Spleen (tissue), 11 donors: Measurements from ENCODE around the gene MEF2C. TPM values are rescaled to one million over a fixed set of nuclear protein-coding genes. Genes with fewer than 3 reads are reported as not detected.
"Not testable (repeated sequence)": the region's sequence is repeated elsewhere in the genome, so short reads cannot be mapped to it uniquely, and the experiment has no call there.

Source experiments
- DNase-seq: peaks from one replicate; pipeline ENCODE4 v3.0.0-alpha.2; 2020
- H3K27ac ChIP-seq, 8 donors: fragments of 200-600 bp; sonication (generic) in 7 of 8; 1 replicate in 4 of 8; 2 replicates in 4 of 8; pipeline versions ENCODE4 v1.5.0 to v1.8.0; 2016 to 2021; ENCODE audit warnings: inconsistent platforms in 4 of 8, mild to moderate bottlenecking in 4 of 8, moderate library complexity in 1 of 8
- H3K27me3 ChIP-seq, 7 donors: fragments of 200-600 bp; sonication (generic) in 6 of 7; replicated peaks in 1 of 7; 1 replicate in 4 of 7; 2 replicates in 3 of 7; pipeline versions ENCODE4 v1.5.0 to v1.8.0; 2016 to 2021; ENCODE audit warnings: inconsistent platforms in 3 of 7, mild to moderate bottlenecking in 1 of 7
- H3K36me3 ChIP-seq, 6 donors: fragments of 200-600 bp; sonication (generic) in 5 of 6; 1 replicate in 4 of 6; 2 replicates in 2 of 6; pipeline versions ENCODE4 v1.5.0 to v1.8.0; 2016 to 2021; ENCODE audit warnings: inconsistent platforms in 2 of 6
- H3K4me1 ChIP-seq, 6 donors: fragments of 200-600 bp; sonication (generic) in 5 of 6; 1 replicate in 3 of 6; 2 replicates in 3 of 6; pipeline versions ENCODE4 v1.5.0 to v1.8.0; 2016 to 2021; ENCODE audit warnings: inconsistent platforms in 3 of 6
- H3K4me3 ChIP-seq, 8 donors: fragments of 200-600 bp; sonication (generic) in 7 of 8; 1 replicate in 4 of 8; 2 replicates in 4 of 8; pipeline versions ENCODE4 v1.5.0 to v1.8.0; 2016 to 2021; ENCODE audit warnings: inconsistent platforms in 4 of 8, mild to moderate bottlenecking in 4 of 8, moderate library complexity in 2 of 8
- H3K9me3 ChIP-seq, 8 donors: fragments of 200-600 bp; sonication (generic) in 7 of 8; 1 replicate in 4 of 8; 2 replicates in 4 of 8; pipeline versions ENCODE4 v1.5.0 to v1.8.0; 2016 to 2021; ENCODE audit warnings: inconsistent platforms in 4 of 8
- POLR2A ChIP-seq, 3 donors: fragments of 450-650 bp; IDR thresholded peaks; one replicate each; pipeline ENCODE4 v1.5.1; 2017; ENCODE audit warnings: antibody characterized with exemption in 3 of 3, mild to moderate bottlenecking in 1 of 3
- POLR2AphosphoS5 ChIP-seq, 3 donors: sonication (generic); formaldehyde crosslinking; IDR thresholded peaks; one replicate each; pipeline ENCODE4 v1.5.1; 2017; ENCODE audit warnings: antibody characterized with exemption in 3 of 3
- WGBS, 5 donors: extraction: QIAGEN DNeasy Blood & Tissue Kit in 3 of 5; methylation state at CpG; one replicate each; pipeline versions ENCODE4 v1.1.5 to v1.1.7; 2013 to 2018; 5-methylcytosine and 5-hydroxymethylcytosine counted together
- intact Hi-C: fragments of 100-400 bp; cut with DNase I; formaldehyde crosslinking; loops from one replicate; pipeline ENCODE4 v1.15.0; 2023; ENCODE audit warnings: low total_unique reads
- polyA plus RNA-seq, 3 donors: library from polyadenylated mRNA; stranded (reverse); fragments of 200-250 nt; gene quantifications; one replicate each; pipeline ENCODE4 v1.2.1, GENCODE V29; 2013
- total RNA-seq, 7 donors: library from RNA; depleted of rRNA in 3 of 7; stranded (reverse); fragments of >200 nt in 3 of 7; fragmentation: NEBNext Ultra II Directional in 4 of 7; extraction: Animal tissue kit (Norgen Biotek cat#: 25700) in 4 of 7; gene quantifications; one replicate each; pipeline versions ENCODE4 v1.1.0 to v1.2.1, GENCODE V29; 2016 to 2021
- TF ChIP-seq, protein P1 (sequence below), 11 experiments: fragments of 200-600 bp in 7 of 11; fragments of 450-650 bp in 4 of 11; sonication (generic) in 4 of 11; IDR thresholded peaks in 8 of 11; conservative IDR thresholded peaks in 3 of 11; 1 replicate in 7 of 11; 2 replicates in 4 of 11; pipeline versions ENCODE4 v1.4.0 to v1.8.0; 2016 to 2021; ENCODE audit warnings: antibody characterized with exemption in 11 of 11, inconsistent platforms in 4 of 11, mild to moderate bottlenecking in 1 of 11
- donor health status: healthy with polysubstance abuse.
- donor health status: DM: no; HTN: no; CAD: no; lungs with moderate emphysema.
- donor health status: DM: no; HTN: no; CAD: no.
- donor health status: Bipolar disorder and iron deficiency.
- donor health status: healthy.
- donor health status: DM: no; HTN: no; CAD: no.
- donor health status: DM: yes; HTN: yes; CAD: no.

Gene MEF2C
- total and polyA plus RNA-seq, 10 donors: 19.3 to 153 (median 120) TPM

DNA sequence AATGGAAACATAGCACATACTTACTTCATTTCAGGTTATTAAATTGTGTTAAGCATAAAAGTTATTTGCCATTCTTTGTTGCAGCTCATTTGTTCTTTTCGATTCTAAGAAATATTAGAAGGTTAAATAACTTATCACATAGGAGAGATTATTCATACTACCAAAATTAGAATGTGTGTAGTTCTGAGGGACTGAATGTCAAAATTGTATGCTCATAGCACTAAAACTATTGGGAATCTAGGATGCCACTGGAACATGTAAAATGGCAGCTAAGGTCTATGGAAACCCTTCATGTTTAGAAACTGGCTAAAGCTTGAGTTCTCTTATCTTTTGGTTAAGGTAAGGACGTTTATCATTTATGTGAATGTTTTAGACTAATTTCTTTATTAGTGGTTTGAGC, 21.5 kb upstream of the MEF2C start:
- H3K27ac ChIP-seq, intact Hi-C loops, H3K9me3 ChIP-seq, H3K4me1 ChIP-seq, H3K36me3 ChIP-seq, H3K4me3 ChIP-seq, H3K27me3 ChIP-seq, DNase-seq: not testable (repeated sequence)
- WGBS, 5 donors: 80 to 93% (median 89%) methylated on average over 2 of the region's 2 CpGs

DNA sequence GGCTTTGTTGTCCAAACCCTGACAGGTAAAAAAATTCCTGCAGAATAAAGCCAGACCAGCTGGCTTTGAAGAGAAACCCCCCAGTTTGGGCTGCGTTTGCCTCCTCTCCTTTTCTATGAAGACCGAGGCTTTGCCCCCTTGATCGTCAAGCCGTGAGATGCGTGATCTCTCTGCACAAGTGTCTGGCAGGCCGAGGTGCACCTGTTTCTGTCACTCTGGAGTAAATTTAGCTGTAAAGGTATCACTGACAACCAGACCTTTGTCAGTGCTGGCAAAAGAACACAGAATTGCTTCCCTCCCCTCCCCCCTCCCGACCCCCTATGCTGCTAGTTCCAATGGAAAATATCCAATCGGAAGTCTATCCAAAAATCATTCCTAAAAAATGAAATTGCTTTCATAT, 21.0 kb upstream of the MEF2C start:
- DNase-seq, H3K27me3 ChIP-seq, H3K36me3 ChIP-seq, intact Hi-C loops, H3K4me3 ChIP-seq, H3K9me3 ChIP-seq, H3K4me1 ChIP-seq, H3K27ac ChIP-seq: not testable (repeated sequence)
- 67 to 94% (median 87%) methylated on average over 1 to 2 of the region's 8 CpGs; no CpG with 5 or more reads in 2 of the 5 donors for WGBS, 5 donors

DNA sequence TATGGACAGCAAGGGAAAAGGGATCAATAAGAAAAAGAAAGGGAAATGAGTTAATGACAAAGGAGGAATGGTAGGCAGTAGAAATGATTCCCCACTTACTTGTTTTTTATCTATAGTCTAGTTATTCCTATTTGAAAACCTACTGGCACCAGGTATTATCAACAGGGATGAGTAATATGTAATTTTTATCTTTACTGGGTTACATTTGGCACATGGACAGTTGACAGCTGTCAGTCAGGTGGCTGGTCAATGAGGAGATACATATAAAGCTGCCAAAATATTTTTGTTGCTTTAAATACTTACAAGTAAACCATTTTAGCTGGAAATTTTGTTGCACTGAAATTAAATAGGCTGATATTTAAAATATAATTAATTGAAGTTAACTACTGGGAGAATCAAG, 18.1 kb upstream of the MEF2C start:
- intact Hi-C loops, DNase-seq, H3K4me1 ChIP-seq, H3K4me3 ChIP-seq, H3K9me3 ChIP-seq, H3K27ac ChIP-seq, H3K27me3 ChIP-seq, H3K36me3 ChIP-seq: not testable (repeated sequence)

DNA sequence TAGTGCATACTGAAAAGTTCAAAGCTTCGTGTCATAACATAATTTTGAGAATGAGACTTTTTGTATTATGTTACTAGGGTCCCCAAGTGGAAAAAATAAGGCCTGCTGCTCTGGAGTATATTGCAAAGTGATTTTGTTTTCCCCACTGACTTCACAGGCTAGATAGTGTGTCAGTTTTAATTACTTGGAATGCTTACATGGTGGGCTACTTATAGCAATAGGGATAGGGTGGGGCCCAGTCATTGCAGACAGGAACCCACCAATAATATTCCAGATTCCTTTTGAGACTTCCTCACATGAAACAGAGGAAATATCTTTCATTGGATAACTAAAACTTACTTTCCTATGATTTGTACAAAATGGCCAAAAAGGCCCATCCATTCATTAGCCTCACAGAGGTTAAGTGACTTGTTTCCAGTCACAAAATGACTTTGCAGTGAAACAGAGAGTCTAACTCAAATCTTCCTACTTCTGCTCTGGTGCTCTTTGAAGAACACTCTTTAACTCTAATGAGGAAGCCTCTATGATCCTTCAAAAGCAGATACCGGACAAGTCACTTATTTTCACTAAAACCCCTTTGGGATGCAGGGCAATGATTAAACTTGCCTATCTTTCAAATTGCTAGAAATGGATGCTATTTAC, 16.2 kb upstream of the MEF2C start:
- no peak for DNase-seq
- Histone ChIP-seq H3K36me3 (no peaks in the 10 kb centered on the region), H3K4me3 (no peak overlapping the region), H3K4me1 (no peaks in the 10 kb centered on the region), H3K27ac (no peak overlapping the region), H3K9me3 (no peaks in the 10 kb centered on the region), H3K27me3 (no peaks in the 10 kb centered on the region)
- intact Hi-C loops: no loop called here
- TF ChIP-seq POLR2AphosphoS5 (IDR thresholded peaks at IDR 0.05) (no peak), POLR2A (IDR thresholded peaks at IDR 0.05) (no peak)
- TF ChIP-seq, protein P1, sequence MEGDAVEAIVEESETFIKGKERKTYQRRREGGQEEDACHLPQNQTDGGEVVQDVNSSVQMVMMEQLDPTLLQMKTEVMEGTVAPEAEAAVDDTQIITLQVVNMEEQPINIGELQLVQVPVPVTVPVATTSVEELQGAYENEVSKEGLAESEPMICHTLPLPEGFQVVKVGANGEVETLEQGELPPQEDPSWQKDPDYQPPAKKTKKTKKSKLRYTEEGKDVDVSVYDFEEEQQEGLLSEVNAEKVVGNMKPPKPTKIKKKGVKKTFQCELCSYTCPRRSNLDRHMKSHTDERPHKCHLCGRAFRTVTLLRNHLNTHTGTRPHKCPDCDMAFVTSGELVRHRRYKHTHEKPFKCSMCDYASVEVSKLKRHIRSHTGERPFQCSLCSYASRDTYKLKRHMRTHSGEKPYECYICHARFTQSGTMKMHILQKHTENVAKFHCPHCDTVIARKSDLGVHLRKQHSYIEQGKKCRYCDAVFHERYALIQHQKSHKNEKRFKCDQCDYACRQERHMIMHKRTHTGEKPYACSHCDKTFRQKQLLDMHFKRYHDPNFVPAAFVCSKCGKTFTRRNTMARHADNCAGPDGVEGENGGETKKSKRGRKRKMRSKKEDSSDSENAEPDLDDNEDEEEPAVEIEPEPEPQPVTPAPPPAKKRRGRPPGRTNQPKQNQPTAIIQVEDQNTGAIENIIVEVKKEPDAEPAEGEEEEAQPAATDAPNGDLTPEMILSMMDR (IDR thresholded peaks at IDR 0.05 in 8 of 11, conservative IDR thresholded peaks at IDR 0.05 in 3 of 11): no peak
- WGBS, 5 donors: 81 to 92% (median 89%) methylated on average over 2 of the region's 2 CpGs

DNA sequence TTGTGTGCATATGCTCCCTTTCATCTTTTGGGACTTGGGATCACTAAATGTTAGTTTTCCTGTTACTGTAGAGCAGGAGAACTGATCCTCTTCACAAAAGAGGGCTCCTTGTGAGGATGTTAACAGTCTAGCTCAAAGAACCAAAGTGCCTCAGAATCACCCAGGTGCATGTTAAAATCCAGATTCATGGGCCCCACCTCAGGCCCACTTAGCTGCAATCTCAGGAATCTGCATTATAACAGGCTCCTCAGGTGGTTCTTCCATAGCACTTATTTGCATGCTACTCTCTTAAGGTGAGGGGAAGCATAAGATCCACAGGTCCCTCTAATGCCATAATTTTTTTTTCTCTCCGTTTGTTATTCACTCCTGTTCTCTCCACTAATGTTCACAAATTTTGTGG, 14.8 kb upstream of the MEF2C start:
- no peaks in the 10 kb centered on the region for H3K4me1 ChIP-seq
- 83 to 97% (median 88%) methylated on average over 1 of the region's 1 CpG for WGBS, 5 donors
- H3K9me3 ChIP-seq: no peaks in the 10 kb centered on the region
- DNase-seq: no peak
- no peaks in the 10 kb centered on the region for H3K36me3 ChIP-seq
- intact Hi-C loops: no loop called here
- no peak for TF ChIP-seq POLR2AphosphoS5 (IDR thresholded peaks at IDR 0.05)
- TF ChIP-seq, protein P1 (IDR thresholded peaks at IDR 0.05 in 8 of 11, conservative IDR thresholded peaks at IDR 0.05 in 3 of 11): no peak
- no peak for TF ChIP-seq POLR2A (IDR thresholded peaks at IDR 0.05)
- H3K4me3 ChIP-seq: no peak overlapping the region
- H3K27ac ChIP-seq: no peak overlapping the region
- no peaks in the 10 kb centered on the region for H3K27me3 ChIP-seq
